Activated naive CD4-positive, alpha-beta T cell treated with anti-CD3 and anti-CD28 coated beads, Interleukin-2, amount 50 U/mL, for 24 hours (primary cell): ENCODE results near the gene BRD4.
A peak's percentile ranks its signal among the peaks of the same experiment; 100 is the strongest.

Experiments used
- H3K27ac Mint-ChIP-seq: one replicate; pipeline ENCODE4 v1.8.0; 2021; ENCODE audit warnings: mild to moderate bottlenecking, mixed read lengths
- H3K27me3 Mint-ChIP-seq: one replicate; pipeline ENCODE4 v1.8.0; 2021; ENCODE audit warnings: mixed read lengths
- H3K36me3 Mint-ChIP-seq: one replicate; pipeline ENCODE4 v1.8.0; 2021; ENCODE audit warnings: mixed read lengths
- H3K4me1 Mint-ChIP-seq: one replicate; pipeline ENCODE4 v1.8.0; 2021; ENCODE audit warnings: mixed read lengths
- H3K4me3 Mint-ChIP-seq: one replicate; pipeline ENCODE4 v1.8.0; 2021; ENCODE audit warnings: mild to moderate bottlenecking, mixed read lengths
- H3K9me3 Mint-ChIP-seq: one replicate; pipeline ENCODE4 v1.8.0; 2021; ENCODE audit warnings: mixed read lengths

BRD4 gene

DNA sequence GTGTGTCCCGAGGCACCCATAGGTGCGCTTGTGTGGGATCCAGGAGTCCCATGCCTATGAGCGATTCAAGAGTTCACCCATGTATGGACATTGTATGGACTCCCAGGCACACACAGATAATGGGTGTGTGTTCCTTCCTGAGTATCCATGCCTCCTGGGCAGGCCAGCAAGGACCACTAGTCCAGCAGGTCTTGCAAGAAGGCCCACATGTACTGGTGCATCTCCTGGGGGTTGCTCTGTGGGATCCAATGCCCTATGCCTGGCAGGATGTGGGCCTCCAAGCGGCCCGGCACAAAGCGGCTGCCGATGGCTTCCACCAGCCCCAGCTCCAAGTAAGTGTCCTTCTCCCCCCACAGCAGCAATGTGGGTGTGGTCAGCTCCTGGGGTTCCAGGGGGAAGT, 105.1 kb downstream of the BRD4 start:
- no peak overlapping the region for H3K4me3 Mint-ChIP-seq
- no peak overlapping the region for H3K27ac Mint-ChIP-seq
- peaks cover 25% of the 10 kb centered on the region for H3K27me3 Mint-ChIP-seq
- H3K36me3 Mint-ChIP-seq: peaks cover 2% of the 10 kb centered on the region
- peaks cover 19% of the 10 kb centered on the region for H3K4me1 Mint-ChIP-seq
- no peaks in the 10 kb centered on the region for H3K9me3 Mint-ChIP-seq

DNA sequence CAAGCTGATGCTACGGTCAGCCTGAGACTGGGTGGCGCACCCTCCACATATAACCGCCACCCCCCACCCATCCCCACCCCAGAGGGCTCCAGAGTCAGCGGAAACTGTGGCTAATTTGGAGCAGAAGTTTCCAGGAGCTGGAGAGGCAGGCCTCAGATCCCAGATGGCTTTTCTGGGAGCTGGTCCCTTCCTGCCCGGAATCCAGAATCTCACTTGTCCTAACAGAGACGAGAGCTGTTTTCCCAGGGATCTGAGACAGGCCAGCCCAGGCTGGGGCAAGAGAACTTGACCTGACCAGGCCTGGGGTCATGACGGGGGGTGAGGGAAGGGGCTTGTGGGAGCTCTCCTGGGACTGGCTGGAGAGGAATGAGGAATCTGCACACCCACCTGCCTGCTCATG, 106.6 kb downstream of the BRD4 start:
- Mint-ChIP-seq H3K4me1 (peaks cover 17% of the 10 kb centered on the region), H3K4me3 (no peak overlapping the region), H3K27ac (no peak overlapping the region), H3K9me3 (no peaks in the 10 kb centered on the region), H3K36me3 (peaks cover 2% of the 10 kb centered on the region), H3K27me3 (peaks cover 18% of the 10 kb centered on the region)

DNA sequence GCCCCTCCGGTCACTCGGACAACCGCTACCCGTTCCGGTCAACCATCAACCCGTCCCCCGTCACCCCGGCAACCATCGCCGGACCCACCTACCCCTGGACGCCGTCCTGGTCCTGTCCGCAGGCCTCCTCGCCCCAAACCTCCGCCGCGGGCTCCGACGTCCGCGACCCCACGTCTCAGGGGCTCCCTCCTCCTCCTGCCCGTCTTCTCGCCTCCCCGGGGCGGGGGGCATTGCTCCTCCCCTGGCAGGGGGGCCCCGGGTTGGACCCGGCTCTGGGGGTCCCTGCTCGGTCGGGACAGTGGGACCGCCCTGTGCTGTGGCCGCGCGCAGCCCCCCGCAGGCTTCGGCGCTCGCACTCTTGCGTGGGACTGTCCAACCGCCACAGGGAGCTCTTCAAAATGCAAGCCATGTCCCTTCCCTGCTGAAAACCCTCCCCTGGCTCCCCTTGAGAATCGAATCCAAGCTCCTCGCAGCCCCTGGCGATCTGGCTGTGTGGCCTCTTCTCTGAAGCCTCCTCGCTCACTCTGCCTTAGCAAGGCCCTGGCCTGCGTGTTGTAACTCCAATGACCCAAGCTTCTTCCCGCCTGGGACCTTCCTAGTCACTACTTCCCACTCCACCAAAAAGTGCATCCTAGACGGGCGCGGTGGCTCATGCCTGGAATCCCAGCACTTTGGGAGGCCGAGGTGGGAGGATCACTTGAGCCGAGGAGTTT, 108.5 kb downstream of the BRD4 start:
- peak overlapping the region; percentile 86 for H3K4me3 Mint-ChIP-seq
- peaks cover 17% of the 10 kb centered on the region for H3K4me1 Mint-ChIP-seq
- H3K27me3 Mint-ChIP-seq: peaks cover 15% of the 10 kb centered on the region
- H3K9me3 Mint-ChIP-seq: no peaks in the 10 kb centered on the region
- H3K36me3 Mint-ChIP-seq: peaks cover 2% of the 10 kb centered on the region
- no peak overlapping the region for H3K27ac Mint-ChIP-seq

DNA sequence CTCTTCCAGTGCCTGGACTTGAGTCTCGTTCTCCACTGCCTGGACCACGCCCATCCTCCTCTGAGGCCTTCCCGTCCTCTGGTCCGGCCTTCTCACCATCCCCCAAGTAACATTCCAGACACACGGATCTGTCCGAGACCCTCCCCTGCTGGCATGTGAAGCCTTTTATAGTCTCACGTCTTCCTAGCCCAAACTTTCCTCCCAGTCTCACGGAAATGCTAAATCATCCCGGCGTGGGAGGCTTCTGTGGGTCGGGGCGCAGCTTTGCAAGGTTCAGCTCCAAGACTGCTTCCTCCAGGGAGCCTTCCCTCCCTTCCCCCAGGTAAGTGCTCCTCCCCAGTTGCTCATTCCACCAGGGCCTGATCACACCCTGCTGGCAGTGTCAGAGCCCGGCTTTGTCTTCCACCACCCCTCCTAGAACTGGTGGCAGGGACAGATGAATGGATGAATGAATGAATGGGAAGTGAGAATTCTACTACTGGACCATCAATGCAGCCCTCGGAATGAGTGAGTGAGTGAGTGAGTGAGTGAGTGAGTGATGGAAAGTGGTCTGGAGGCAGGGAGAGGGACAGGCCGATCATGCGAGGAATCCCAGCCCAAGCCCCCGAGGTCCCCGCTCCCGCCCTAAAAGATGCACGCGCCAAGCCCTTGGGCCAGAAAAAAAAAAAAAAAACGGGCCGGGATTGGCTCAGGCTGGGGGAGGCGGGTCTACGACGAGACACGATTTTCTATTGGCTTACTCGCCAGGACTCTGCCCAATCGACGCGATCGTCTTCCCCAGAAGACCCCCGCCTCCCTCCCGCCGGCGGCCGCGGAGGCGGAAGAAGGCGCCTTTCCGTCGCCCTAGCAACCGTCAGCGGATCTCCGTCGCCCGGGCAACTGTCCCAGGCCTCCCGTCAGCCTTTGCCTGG, 109.3 kb downstream of the BRD4 start:
- Mint-ChIP-seq H3K9me3 (no peaks in the 10 kb centered on the region), H3K27ac (no peak overlapping the region), H3K27me3 (peaks cover 15% of the 10 kb centered on the region)

GRCh38 chr19:15220833-15221232, 111.5 kb downstream of the BRD4 start:
- Mint-ChIP-seq H3K4me3 (no peak overlapping the region), H3K27me3 (peaks cover 12% of the 10 kb centered on the region), H3K36me3 (peaks cover 2% of the 10 kb centered on the region), H3K27ac (no peak overlapping the region), H3K4me1 (peaks cover 17% of the 10 kb centered on the region), H3K9me3 (no peaks in the 10 kb centered on the region)

More for the DNA sequence above, 109.3 kb downstream of the BRD4 start:
- Mint-ChIP-seq H3K4me1 (peaks cover 17% of the 10 kb centered on the region), H3K36me3 (peaks cover 2% of the 10 kb centered on the region), H3K4me3 (peak overlapping the region; percentile 86)

DNA sequence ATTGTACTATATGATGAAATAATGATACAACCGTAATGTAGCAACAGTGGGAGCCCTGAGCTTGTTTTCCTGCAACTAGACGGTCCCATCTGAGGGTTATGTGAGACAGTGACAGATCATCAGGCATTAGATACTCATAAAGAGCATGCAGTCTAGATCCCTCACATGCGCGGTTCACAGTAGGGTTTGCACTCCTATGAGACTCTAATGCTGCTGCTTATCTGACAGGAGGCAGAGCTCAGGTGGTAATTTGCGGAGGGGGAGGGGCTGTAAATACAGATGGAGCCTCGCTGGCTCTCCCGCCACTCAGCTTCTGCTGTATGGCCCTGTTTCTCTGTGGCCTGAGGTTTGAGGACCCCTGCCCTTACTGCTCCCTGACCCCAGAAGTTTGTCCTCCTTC, 113.8 kb downstream of the BRD4 start:
- no peaks in the 10 kb centered on the region for H3K9me3 Mint-ChIP-seq
- H3K27ac Mint-ChIP-seq: no peak overlapping the region
- H3K4me3 Mint-ChIP-seq: no peak overlapping the region
- peaks cover 13% of the 10 kb centered on the region for H3K4me1 Mint-ChIP-seq
- H3K27me3 Mint-ChIP-seq: peaks cover 7% of the 10 kb centered on the region
- H3K36me3 Mint-ChIP-seq: peaks cover 2% of the 10 kb centered on the region

DNA sequence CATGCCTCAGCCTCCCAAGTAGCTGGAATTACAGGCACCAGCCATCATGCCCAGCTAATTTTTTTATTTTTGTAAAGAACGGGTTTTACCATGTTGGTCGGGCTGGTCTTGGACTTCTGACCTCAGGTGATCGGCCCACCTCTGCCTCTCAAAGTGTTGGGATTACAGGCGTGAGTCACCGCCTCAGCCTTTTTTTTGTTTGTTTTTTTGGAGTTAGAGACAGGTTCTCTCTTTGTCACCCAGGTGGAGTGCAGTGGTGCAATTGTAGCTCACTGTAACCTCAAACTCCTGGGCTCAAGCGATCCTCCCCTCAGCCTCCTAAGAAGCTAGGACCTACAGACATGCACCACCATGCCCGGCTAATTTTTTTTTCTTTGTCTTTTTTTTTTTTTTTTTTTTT, 116.0 kb downstream of the BRD4 start:
- H3K36me3 Mint-ChIP-seq: no peaks in the 10 kb centered on the region
- no peak overlapping the region for H3K4me3 Mint-ChIP-seq
- no peaks in the 10 kb centered on the region for H3K4me1 Mint-ChIP-seq
- H3K9me3 Mint-ChIP-seq: no peaks in the 10 kb centered on the region
- H3K27me3 Mint-ChIP-seq: no peaks in the 10 kb centered on the region
- H3K27ac Mint-ChIP-seq: no peak overlapping the region

DNA sequence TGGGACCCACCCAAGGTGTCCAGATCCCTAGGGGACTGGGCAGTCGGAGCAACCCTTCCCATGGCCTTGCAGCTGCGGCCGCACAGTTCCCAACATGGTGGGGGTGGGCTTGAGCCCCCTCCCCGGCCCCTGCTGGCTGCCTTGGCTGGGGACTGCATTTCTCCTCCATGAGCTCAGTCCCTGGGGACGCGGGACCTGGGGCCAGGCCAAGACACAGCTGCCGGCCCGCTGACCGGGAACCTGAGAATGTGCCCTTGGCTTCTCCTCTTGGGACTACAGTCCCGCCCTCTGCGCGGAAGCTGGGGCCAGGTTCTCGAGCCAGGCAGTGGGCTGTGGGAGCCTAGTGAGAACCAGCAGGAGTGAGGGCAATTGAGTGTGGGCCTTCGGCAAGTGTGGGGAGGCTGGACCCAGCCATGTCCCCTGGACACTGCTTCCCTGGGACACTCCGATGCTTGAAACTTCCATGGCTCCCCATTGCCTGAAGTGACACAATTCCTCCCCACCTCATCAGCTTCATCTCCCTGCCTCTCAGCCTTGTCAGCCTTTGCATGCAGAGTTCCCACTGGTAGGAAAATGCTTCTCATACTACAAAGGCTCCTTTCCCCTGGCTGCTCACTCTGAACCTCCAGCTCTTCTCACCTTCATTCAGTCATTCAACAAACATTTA, 118.5 kb downstream of the BRD4 start:
- no peaks in the 10 kb centered on the region for H3K4me1 Mint-ChIP-seq

DNA sequence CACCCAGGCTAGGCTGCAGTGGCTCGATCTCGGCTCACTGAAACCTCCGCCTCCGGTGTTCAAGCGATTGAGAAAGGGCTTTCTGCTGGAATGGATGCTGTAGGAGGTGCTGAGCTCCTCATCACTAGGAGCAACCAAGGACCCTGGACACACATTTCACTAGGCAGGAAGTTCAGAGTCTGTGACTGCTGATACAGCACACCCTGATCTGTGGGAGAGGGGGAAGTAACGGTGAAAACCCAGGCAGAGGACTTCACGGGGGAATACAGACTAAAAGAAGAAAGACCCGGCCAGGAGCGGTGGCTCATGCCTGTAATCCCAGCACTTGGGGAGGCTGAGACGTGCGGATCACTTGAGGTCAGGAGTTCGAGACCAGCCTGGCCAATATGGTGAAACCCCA, 119.6 kb downstream of the BRD4 start:
- Mint-ChIP-seq H3K4me3 (no peak overlapping the region), H3K27ac (no peak overlapping the region), H3K4me1 (no peaks in the 10 kb centered on the region), H3K36me3 (no peaks in the 10 kb centered on the region), H3K9me3 (no peaks in the 10 kb centered on the region), H3K27me3 (no peaks in the 10 kb centered on the region)

More for the DNA sequence above, 118.5 kb downstream of the BRD4 start:
- no peaks in the 10 kb centered on the region for H3K36me3 Mint-ChIP-seq
- no peaks in the 10 kb centered on the region for H3K27me3 Mint-ChIP-seq
- no peak overlapping the region for H3K4me3 Mint-ChIP-seq
- H3K9me3 Mint-ChIP-seq: no peaks in the 10 kb centered on the region
- peak overlapping the region; percentile 30 for H3K27ac Mint-ChIP-seq

GRCh38 chr19:15210323-15210781, 122.0 kb downstream of the BRD4 start:
- H3K27me3 Mint-ChIP-seq: no peaks in the 10 kb centered on the region
- no peaks in the 10 kb centered on the region for H3K9me3 Mint-ChIP-seq
- H3K36me3 Mint-ChIP-seq: no peaks in the 10 kb centered on the region
- no peak overlapping the region for H3K27ac Mint-ChIP-seq
- no peak overlapping the region for H3K4me3 Mint-ChIP-seq
- no peaks in the 10 kb centered on the region for H3K4me1 Mint-ChIP-seq

DNA sequence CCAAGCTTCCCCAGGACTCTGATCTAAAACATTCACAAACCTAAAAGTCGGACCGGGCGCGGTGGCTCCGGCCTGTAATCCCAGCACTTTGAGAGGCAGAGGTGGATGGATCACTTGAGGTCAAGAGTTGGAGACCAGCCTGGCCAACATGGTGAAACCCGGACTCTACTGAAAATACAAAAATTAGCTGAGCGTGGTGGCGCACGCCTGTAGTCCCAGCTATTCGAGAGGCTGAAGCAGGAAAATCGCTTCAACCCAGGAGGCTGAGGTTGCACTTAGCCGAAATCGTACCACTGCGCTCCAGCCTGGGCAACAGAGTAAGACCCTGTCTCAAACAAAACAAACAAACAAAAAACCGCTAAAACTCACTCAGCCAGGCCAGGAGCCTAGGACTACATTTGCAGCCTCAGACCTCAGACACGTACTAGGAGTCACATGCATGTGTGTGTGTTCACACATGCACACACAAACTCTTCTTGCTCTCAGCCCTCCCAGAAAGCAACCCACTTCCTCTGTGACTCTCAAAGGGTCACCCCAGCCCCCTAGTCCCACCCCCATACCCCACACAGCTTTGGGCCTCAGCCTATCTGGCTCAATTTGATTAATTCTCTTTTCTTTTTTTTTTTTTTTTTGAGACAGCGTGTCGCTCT, 130.8 kb downstream of the BRD4 start:
- Mint-ChIP-seq H3K36me3 (no peaks in the 10 kb centered on the region), H3K9me3 (no peaks in the 10 kb centered on the region), H3K4me3 (peak overlapping the region; percentile 59), H3K27me3 (peaks cover 26% of the 10 kb centered on the region), H3K4me1 (peaks cover 11% of the 10 kb centered on the region), H3K27ac (no peak overlapping the region)

GRCh38 chr19:15200553-15201364, 131.6 kb downstream of the BRD4 start, which contains the start of gene NOTCH3:
Gene NOTCH3 (minus strand): TSS chr19:15200995. CDS start chr19:15200905, 90 bp downstream.
- Mint-ChIP-seq H3K36me3 (no peaks in the 10 kb centered on the region), H3K27me3 (peaks cover 28% of the 10 kb centered on the region), H3K4me3 (peak within 1 kb of the TSS; percentile 59), H3K9me3 (no peaks in the 10 kb centered on the region), H3K27ac (no peak within 1 kb of the TSS), H3K4me1 (peaks cover 11% of the 10 kb centered on the region)

GRCh38 chr19:15199661-15200552, 132.4 kb downstream of the BRD4 start:
- H3K27me3 Mint-ChIP-seq: peaks cover 29% of the 10 kb centered on the region
- H3K27ac Mint-ChIP-seq: no peak overlapping the region
- no peaks in the 10 kb centered on the region for H3K36me3 Mint-ChIP-seq
- H3K4me3 Mint-ChIP-seq: peak overlapping the region; percentile 55
- H3K4me1 Mint-ChIP-seq: peaks cover 13% of the 10 kb centered on the region
- H3K9me3 Mint-ChIP-seq: no peaks in the 10 kb centered on the region
